Skeletal muscle tissue (tissue), 4 donors: ENCODE measurements around the gene LMNTD2. TPM values are rescaled to one million over a fixed set of nuclear protein-coding genes. Genes with fewer than 3 reads are reported as not detected.

Source experiments
- H3K27ac ChIP-seq: one replicate; pipeline ENCODE4 v1.7.0; 2013; ENCODE audit warnings: mild to moderate bottlenecking, low read depth, low read length, inconsistent platforms
- H3K27me3 ChIP-seq, 3 donors: one replicate each; pipeline ENCODE4 v1.7.0; 2013; ENCODE audit warnings: low read length in 3 of 3; ENCODE audit not compliant: control insufficient read depth in 3 of 3, insufficient read depth in 3 of 3
- H3K36me3 ChIP-seq, 3 donors: one replicate each; pipeline ENCODE4 v1.7.0; 2013; ENCODE audit warnings: low read length in 3 of 3; ENCODE audit not compliant: control insufficient read depth in 3 of 3, insufficient read depth in 3 of 3
- H3K4me1 ChIP-seq, 3 donors: one replicate each; pipeline ENCODE4 v1.7.0; 2013; ENCODE audit warnings: low read length in 3 of 3, mild to moderate bottlenecking in 3 of 3; ENCODE audit not compliant: control insufficient read depth in 3 of 3, insufficient read depth in 3 of 3
- H3K4me3 ChIP-seq, 3 donors: one replicate each; pipeline ENCODE4 v1.7.0; 2013; ENCODE audit warnings: low read length in 3 of 3
- H3K9ac ChIP-seq, 3 donors: one replicate each; pipeline ENCODE4 v1.7.0; 2013; ENCODE audit warnings: low read length in 3 of 3, mild to moderate bottlenecking in 3 of 3, moderate library complexity in 2 of 3, low read depth in 1 of 3
- H3K9me3 ChIP-seq, 3 donors: one replicate each; pipeline ENCODE4 v1.7.0; 2013; ENCODE audit warnings: low read length in 3 of 3; ENCODE audit not compliant: control insufficient read depth in 3 of 3
- total RNA-seq: library from RNA; depleted of rRNA; stranded (reverse); fragments of >200 nt; gene quantifications from one replicate; pipeline ENCODE4 v1.2.3, GENCODE V29; 2014
- donor health status: Osteomylitis.

The LMNTD2 gene
- total RNA-seq, 1 donor from 2014 or later = under 0.01 TPM

- Histone ChIP-seq H3K4me1 (no peaks in the 10 kb centered on the region), H3K36me3 (peaks cover 53 to 62% (median 59%) of the 10 kb centered on the region in 3 donors), H3K9me3 (no peaks in the 10 kb centered on the region), H3K27me3 (no peaks in the 10 kb centered on the region), H3K4me3 (no peak overlapping the region), H3K27ac (no peak overlapping the region), H3K9ac (no peak overlapping the region)
Observed at GRCh38 chr11:587978-588380, 27.4 kb upstream of the LMNTD2 start.

DNA sequence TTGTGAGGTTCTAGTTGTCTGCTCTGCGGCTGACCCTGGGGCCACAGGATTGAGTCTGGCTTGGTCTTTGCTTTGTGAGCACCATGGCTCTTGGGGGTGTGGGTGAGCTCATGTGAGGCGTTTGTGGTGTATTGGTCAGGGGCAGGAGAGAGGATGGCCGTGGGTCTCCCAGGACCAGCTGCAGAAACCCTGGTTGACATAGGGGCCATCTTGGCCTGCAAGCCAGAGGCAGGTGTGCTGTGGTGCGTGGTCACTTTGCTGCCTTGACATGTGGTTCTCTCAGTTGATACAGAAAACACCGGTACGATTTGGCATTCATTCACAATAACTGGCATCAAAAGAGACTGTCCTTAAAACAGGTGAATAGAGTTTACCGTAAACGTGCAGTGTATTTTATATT is 27.0 kb upstream of the LMNTD2 start:
- H3K4me3 ChIP-seq = no peak overlapping the region
- H3K36me3 ChIP-seq = peaks cover 49 to 58% (median 54%) of the 10 kb centered on the region in 3 donors
- no peaks in the 10 kb centered on the region for H3K9me3 ChIP-seq
- H3K27me3 ChIP-seq = no peaks in the 10 kb centered on the region
- no peak overlapping the region for H3K9ac ChIP-seq
- no peaks in the 10 kb centered on the region for H3K4me1 ChIP-seq
- no peak overlapping the region for H3K27ac ChIP-seq

DNA sequence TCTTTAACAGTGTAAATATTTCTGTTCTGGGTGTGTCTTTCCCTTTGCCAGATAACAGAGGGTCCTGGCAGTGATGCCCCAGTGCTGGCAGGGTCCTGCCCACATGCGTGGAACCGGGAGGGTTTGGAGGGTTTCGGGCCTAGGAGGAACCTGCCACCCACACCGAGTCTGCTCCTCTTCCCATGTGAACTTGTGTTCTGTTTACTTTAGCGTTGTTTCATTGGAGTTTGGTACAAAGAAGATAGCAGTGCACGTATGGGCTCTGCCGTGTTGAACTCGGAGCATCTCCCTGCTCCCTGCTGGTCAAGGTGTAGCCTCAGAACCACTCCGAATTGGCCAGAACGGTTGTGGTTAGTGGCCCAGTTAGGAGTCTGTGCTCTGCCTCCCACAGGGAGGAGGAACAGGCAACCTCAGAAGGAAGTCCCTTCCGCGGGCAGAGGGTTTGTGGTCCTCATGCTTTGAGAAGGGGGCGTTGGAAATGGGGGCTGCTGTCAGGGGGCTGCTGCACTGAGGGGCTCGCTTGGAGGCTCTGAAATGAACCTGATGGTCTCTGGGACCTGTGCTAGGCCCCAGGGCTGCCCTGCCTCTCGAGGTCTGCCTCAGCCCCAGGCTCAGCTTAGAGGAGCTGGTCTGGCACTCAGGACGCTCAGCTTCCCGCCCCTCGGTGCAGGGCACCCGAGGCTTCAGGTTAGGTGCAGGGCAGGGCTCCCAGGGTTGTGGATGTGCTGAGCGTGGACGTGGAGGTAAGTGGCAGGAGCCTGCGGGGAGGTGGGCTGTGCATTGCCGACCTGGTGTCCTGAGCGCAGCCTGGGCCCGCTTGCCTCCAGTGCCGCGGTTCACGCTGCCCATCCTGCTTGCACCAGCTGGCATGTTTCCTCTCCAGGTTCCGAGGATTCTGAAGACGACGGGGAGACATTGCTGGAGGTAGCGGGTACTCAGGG is 26.1 kb upstream of the LMNTD2 start:
- H3K9ac ChIP-seq = no peak overlapping the region
- H3K27me3 ChIP-seq = no peaks in the 10 kb centered on the region
- H3K27ac ChIP-seq = no peak overlapping the region
- no peak overlapping the region for H3K4me3 ChIP-seq
- H3K4me1 ChIP-seq = peaks cover 0 to 1% (median 0%) of the 10 kb centered on the region in 3 donors
- no peaks in the 10 kb centered on the region for H3K9me3 ChIP-seq
- H3K36me3 ChIP-seq = peaks cover 52 to 56% (median 56%) of the 10 kb centered on the region in 3 donors

DNA sequence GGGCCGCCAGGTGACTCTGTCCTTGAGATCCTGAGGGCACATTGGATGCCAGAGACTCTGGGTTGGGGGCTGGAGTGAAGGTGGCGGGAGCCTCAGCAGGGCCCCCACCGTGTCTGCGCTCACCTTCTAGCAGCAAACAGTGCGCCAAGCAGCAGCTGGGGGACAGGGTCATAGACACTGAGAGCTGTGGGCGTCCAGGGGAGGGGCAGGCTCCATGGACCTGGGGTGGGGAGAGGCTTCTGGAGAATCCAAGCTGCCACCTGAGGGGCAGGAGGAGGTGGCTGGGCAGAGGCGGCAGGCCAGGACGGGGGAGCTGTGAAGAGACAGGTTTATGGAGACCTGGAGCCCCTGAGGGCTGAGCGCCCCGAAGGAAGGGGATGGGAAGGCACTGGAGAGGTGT is 23.7 kb upstream of the LMNTD2 start:
- H3K4me1 ChIP-seq = peaks cover 15 to 20% (median 16%) of the 10 kb centered on the region in 3 donors
- H3K9ac ChIP-seq = no peak overlapping the region
- no peaks in the 10 kb centered on the region for H3K27me3 ChIP-seq
- no peak overlapping the region for H3K27ac ChIP-seq
- peaks cover 37 to 42% (median 41%) of the 10 kb centered on the region in 3 donors for H3K36me3 ChIP-seq
- no peak overlapping the region for H3K4me3 ChIP-seq
- no peaks in the 10 kb centered on the region for H3K9me3 ChIP-seq

DNA sequence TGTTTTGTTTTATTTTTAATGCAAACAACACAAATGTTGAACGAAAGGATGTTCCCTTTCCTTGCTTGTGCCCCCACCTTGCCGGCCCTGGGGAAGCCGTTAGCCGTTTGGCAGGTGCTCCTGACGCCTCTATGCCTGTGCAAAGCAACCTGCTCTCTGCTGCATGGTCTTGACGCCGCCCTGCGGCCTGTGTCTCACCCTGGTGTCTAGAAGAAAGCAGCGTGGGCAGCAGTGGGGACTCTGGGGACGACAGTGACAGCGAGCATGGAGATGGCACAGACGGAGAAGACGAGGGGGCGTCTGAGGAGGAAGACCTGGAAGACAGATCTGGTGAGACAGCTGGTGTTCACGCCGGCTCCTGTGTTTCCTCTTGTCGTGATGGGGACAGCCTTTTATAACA is 21.2 kb upstream of the LMNTD2 start:
- Histone ChIP-seq H3K9ac (no peak overlapping the region), H3K9me3 (no peaks in the 10 kb centered on the region), H3K4me3 (no peak overlapping the region), H3K27ac (no peak overlapping the region), H3K36me3 (peaks cover 22 to 27% (median 25%) of the 10 kb centered on the region in 3 donors), H3K4me1 (peaks cover 39 to 45% (median 39%) of the 10 kb centered on the region in 3 donors), H3K27me3 (no peaks in the 10 kb centered on the region)

GRCh38 chr11:581342-581741 is 20.8 kb upstream of the LMNTD2 start:
- peaks cover 19 to 23% (median 20%) of the 10 kb centered on the region in 3 donors for H3K36me3 ChIP-seq
- no peaks in the 10 kb centered on the region for H3K27me3 ChIP-seq
- no peaks in the 10 kb centered on the region for H3K9me3 ChIP-seq
- peaks cover 39 to 45% (median 39%) of the 10 kb centered on the region in 3 donors for H3K4me1 ChIP-seq
- H3K4me3 ChIP-seq = no peak overlapping the region
- H3K27ac ChIP-seq = no peak overlapping the region
- no peak overlapping the region for H3K9ac ChIP-seq

DNA sequence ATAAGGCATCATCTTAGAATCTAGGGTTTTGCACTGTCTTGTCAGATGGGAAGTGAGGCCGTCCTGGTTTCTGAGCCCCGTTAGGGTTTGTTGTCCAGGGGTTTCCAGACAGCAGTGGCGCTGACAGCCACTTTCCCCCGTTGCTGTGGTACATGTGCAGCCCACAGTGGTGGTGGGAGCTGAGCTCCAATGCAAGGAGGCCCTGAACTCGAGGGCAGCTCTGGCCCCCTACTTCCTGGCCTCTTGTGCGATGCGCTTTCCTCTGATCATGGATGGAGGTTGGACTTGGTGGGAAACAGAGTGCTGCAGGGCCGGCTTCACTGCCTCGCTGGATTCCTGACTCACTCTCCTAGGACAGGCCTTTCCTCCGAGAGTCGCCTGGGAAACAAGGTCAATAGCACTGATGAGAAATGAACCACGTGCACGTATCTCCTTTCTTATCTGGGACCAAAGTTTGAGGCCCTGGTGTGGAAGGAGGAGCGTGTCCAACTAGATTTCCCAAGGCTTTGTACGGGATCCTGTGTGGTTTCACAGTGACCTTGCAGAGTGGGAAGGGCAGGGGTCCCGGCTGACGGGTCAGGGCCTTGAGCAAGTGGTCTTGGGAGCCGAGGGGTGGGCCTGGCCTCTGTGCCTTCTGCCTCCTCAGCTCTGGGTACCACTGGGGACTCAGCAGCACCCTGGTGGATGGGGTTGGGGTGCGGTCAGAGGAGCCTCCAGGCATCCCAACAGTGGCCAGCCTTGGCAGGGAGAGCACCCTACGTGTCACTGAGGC is 19.5 kb upstream of the LMNTD2 start:
- H3K4me1 ChIP-seq = peaks cover 42 to 51% (median 44%) of the 10 kb centered on the region in 3 donors
- no peak overlapping the region for H3K27ac ChIP-seq

DNA sequence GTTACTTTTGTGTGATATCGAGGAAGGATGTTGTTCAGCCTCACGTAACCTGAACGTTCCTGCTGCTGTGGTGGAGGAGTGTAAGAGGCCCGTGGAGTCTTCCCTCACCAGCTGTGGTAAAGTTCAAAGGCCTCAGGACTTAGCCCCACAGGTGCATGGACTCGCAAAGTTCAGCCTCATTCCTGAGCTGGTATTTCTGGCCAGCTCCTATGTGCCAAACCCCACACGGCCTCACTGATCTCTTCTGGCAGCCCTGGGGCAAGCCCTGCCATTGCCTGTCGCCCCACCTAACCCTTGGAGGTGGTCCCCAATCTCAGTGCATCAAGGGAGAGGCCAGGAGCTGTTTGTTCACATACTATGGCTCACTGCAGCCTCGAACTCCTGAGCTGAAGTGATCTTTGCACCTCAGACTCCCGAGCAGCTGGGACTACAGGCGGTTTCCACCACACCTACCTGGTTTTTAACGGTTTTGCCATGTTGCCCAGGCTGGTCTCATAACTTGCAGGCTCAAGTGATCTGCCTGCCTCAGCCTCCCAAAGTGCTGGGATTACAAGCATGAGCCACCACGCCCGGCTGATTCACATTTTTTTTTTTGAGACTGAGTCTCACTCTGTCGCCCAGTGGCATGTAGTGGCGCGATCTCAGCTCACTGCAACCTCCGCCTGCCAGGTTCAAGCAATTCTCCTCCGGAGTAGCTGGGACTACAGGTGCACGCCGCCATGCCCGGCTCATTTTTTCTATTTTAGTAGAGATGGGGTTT is 17.9 kb upstream of the LMNTD2 start:
- peak overlapping the region; percentile 92 to 98 (median 94) for H3K4me3 ChIP-seq
- H3K9me3 ChIP-seq = no peaks in the 10 kb centered on the region
- H3K4me1 ChIP-seq = peaks cover 47 to 59% (median 51%) of the 10 kb centered on the region in 3 donors
- peak overlapping the region; percentile 87 to 97 (median 95) for H3K9ac ChIP-seq
- H3K36me3 ChIP-seq = peaks cover 9 to 12% (median 10%) of the 10 kb centered on the region in 3 donors
- no peak overlapping the region for H3K27ac ChIP-seq
- no peaks in the 10 kb centered on the region for H3K27me3 ChIP-seq

More for the DNA sequence above, 19.5 kb upstream of the LMNTD2 start:
- no peaks in the 10 kb centered on the region for H3K27me3 ChIP-seq
- H3K4me3 ChIP-seq = peak overlapping the region in 1 of 3 donors; percentile 6
- H3K9ac ChIP-seq = peak overlapping the region in 2 of 3 donors; percentile 45 to 47
- peaks cover 17 to 20% (median 19%) of the 10 kb centered on the region in 3 donors for H3K36me3 ChIP-seq
- no peaks in the 10 kb centered on the region for H3K9me3 ChIP-seq

DNA sequence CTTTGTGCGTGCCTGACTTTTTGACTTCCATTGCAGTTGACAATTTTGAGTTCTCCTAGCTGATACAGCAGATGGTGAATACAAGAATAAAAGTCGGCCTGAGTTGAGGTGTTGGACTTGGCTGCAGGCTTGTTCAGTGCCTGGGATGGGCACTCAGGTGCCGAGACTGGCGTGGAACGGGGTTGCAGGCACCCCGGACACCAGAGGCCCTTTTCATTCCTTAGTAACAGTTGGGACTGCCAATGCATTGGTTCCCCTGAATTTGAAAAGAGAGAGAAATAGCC is 17.0 kb upstream of the LMNTD2 start:
- H3K27me3 ChIP-seq = no peaks in the 10 kb centered on the region
- peak overlapping the region; percentile 92 to 98 (median 94) for H3K4me3 ChIP-seq
- peaks cover 7 to 9% (median 8%) of the 10 kb centered on the region in 3 donors for H3K36me3 ChIP-seq
- H3K4me1 ChIP-seq = peaks cover 52 to 65% (median 54%) of the 10 kb centered on the region in 3 donors
- H3K9ac ChIP-seq = peak overlapping the region; percentile 87 to 97 (median 95)
- H3K27ac ChIP-seq = no peak overlapping the region
- H3K9me3 ChIP-seq = no peaks in the 10 kb centered on the region
